BJ (cell line): ENCODE results near the gene PRKCA. TPM values are rescaled to one million over a fixed set of nuclear protein-coding genes. Genes with fewer than 3 reads are reported as not detected.
"Not testable (repeated sequence)": the region's sequence is repeated elsewhere in the genome, so short reads cannot be mapped to it uniquely, and the experiment has no call there.

Experiments
- CTCF ChIA-PET: fragments of 350-600 bp; formaldehyde crosslinking; extraction: SDS; loops from one replicate; lab custom pipeline; 2021; ENCODE audit warnings: antibody characterized with exemption, inconsistent platforms; lab: Yijun Ruan, JAX
- POLR2A ChIA-PET: fragments of 300-600 bp; sonication (Branson Sonifier 250); formaldehyde crosslinking; extraction: SDS; loops from one replicate; lab custom pipeline; 2021; ENCODE audit warnings: antibody characterized with exemption; lab: Charles Lee
- DNase-seq: peaks from one replicate; pipeline ENCODE4 v3.0.0-alpha.2; 2011; ENCODE audit warnings: low read depth
- H3K27me3 ChIP-seq: 2 replicates; pipeline ENCODE4 v1.6.0; 2011; ENCODE audit warnings: low read length; ENCODE audit not compliant: control insufficient read depth, insufficient read depth
- H3K36me3 ChIP-seq: 2 replicates; pipeline ENCODE4 v1.5.1; 2011; ENCODE audit warnings: low read length; ENCODE audit not compliant: control insufficient read depth, insufficient read depth
- H3K4me3 ChIP-seq: 2 replicates; pipeline ENCODE4 v1.5.1; 2011; ENCODE audit warnings: low read depth, mild to moderate bottlenecking, control low read depth, low read length
- polyA plus RNA-seq: library from polyadenylated mRNA; depleted of rRNA; stranded (reverse); fragments of >200 nt; gene quantifications from 2 replicates; pipeline ENCODE4 v1.2.3, GENCODE V29; 2011
- TF ChIP-seq, protein P1 (sequence below): IDR thresholded peaks from 2 replicates; pipeline ENCODE4 v1.5.1; 2011; ENCODE audit warnings: low read depth, mild to moderate bottlenecking, control low read depth, inconsistent platforms, low read length, moderate library complexity; ENCODE audit not compliant: insufficient read depth

Gene PRKCA
- polyA plus RNA-seq, 1 experiment = 38.7 TPM

DNA sequence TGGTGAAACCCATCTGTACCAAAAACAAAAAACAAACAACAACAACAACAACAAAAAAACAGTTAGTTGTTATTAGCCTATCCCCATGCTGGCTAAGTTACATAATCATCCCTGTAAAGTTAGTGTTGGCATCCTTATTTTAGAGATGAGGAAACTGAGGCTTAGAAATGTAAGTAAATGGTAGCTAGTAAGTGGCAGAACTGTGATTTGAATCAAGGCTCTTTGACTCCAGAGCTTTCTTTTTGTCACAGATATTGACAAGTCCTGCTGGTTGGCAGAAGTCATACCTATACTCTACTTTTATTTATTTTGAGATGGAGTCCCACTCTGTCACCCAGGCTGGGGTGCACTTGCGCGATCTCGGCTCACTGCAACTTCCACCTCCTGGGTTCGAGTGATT, 42.1 kb downstream of the PRKCA start:
- CTCF ChIA-PET = interaction anchor here (1.2 to 1.4 kb wide), 3 partner anchors 13 to 28 kb away, joined by 3 to 4 read pairs (median 4); no protein-coding TSS in a partner anchor

DNA sequence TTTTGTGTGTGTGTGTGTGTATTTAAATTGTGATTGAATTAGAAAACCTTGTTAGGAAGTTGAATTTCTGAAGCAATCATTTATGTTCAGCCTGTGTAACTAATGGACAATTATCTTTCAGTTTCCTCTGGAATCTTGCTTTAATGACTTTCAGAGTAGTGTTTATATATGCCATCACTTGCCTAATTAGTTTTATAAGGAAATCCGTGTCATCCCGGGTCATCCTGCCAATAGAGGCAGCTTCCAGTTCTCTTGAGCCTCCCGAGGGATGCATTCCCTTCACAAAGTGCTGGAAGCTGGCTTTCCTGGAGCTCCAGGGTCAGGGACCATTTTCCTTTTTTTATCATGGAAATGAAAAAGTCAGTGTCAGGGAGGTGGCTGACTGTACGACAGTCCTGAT, 42.9 kb downstream of the PRKCA start:
- CTCF ChIA-PET = interaction anchor here (0.6 to 1.4 kb wide), 3 partner anchors 14 to 143 kb away, joined by 3 to 4 read pairs (median 4); no protein-coding TSS in a partner anchor
- Histone ChIP-seq H3K27me3 (no peaks in the 10 kb centered on the region), H3K36me3 (no peaks in the 10 kb centered on the region), H3K4me3 (no peak overlapping the region)
- DNase-seq = no peak
- POLR2A ChIA-PET = no interaction called here
- TF ChIP-seq, protein P1, sequence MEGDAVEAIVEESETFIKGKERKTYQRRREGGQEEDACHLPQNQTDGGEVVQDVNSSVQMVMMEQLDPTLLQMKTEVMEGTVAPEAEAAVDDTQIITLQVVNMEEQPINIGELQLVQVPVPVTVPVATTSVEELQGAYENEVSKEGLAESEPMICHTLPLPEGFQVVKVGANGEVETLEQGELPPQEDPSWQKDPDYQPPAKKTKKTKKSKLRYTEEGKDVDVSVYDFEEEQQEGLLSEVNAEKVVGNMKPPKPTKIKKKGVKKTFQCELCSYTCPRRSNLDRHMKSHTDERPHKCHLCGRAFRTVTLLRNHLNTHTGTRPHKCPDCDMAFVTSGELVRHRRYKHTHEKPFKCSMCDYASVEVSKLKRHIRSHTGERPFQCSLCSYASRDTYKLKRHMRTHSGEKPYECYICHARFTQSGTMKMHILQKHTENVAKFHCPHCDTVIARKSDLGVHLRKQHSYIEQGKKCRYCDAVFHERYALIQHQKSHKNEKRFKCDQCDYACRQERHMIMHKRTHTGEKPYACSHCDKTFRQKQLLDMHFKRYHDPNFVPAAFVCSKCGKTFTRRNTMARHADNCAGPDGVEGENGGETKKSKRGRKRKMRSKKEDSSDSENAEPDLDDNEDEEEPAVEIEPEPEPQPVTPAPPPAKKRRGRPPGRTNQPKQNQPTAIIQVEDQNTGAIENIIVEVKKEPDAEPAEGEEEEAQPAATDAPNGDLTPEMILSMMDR = no peak

More for the DNA sequence above, 42.1 kb downstream of the PRKCA start:
- no peaks in the 10 kb centered on the region for H3K27me3 ChIP-seq
- no peaks in the 10 kb centered on the region for H3K36me3 ChIP-seq
- TF ChIP-seq, protein P1 = no peak
- POLR2A ChIA-PET = no interaction called here
- H3K4me3 ChIP-seq = no peak overlapping the region
- DNase-seq = no peak

DNA sequence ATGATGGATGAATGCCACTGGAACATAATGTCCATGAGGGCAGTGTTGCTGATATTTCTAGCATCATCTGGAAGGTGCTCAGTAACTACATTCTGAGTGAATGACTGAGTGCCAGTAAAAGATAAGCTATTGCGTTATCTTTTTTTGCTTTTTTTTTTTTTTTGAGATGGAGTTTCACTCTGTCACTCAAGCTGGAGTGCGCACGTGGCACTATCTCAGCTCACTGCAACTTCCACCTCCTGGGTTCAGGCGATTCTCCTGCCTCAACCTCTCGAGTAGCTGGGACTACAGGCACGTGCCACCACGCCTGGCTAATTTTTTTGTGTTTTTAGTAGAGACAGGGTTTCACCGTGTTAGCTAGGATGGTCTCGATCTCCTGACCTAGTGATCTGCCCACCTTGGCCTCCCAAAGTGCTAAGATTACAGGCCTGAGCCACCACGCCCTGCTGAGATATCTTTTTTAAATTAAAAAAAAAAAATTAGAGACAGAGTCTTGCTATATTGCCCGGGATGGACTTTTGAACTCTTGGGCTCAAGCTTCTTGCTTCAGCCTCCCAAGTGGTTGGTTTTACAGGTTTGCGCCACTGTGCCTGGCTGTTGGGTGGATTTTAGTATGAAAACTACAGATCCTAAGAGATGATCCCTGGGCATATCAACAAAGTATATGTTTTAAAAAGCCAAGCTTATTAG, 43.7 kb downstream of the PRKCA start:
- DNase-seq, POLR2A ChIA-PET, H3K4me3 ChIP-seq, H3K36me3 ChIP-seq, H3K27me3 ChIP-seq: not testable (repeated sequence)
- CTCF ChIA-PET = interaction anchor here (1.4 kb wide), 1 partner anchor 16 kb away, joined by 4 read pairs; no protein-coding TSS in a partner anchor

DNA sequence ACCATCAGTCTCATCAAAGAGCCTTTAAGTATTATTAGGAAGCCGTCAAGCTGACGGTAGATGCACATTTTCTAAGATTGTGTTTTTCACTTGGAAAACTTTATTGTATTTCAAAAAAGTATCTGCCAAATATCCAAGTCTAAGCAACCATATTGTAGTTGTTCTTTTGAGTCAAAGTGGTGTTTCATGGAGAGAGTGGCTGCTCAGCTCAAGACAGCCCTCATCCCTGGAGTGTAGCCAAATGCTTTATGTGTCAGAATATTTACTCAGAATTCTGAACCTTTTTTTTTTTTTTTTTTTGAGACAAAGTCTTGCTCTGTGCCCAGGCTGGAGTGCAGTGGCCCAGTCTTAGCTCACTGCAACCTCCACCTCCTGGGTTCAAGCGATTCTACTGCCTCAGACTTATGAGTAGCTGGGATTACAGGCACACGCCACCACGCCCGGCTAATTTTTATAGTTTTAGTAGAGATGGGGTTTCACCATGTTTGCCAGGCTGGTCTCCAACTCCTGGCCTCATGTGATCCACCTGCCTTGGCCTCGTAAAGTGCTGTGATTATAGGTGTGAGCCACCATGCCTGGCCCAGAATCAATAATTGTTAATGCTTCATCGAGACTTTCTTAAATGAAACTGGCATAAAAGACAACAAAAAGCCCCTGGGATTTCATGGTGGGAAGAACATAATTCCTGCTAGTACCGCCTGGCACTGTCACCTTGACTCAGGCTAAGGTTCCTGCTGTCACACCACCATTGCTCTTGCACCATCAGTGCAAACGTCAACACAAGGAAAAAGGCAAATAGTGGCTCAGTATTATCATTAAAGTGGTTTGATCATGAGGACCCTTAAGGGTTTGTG, 45.5 kb downstream of the PRKCA start:
- Histone ChIP-seq H3K4me3 (no peak overlapping the region), H3K27me3 (no peaks in the 10 kb centered on the region), H3K36me3 (no peaks in the 10 kb centered on the region)
- DNase-seq = no peak
- TF ChIP-seq, protein P1 = no peak
- ChIA-PET CTCF (interaction anchor here (0.6 to 1.3 kb wide), 2 partner anchors 9 to 18 kb away, joined by 3 to 4 read pairs; no protein-coding TSS in a partner anchor), POLR2A (no interaction called here)

DNA sequence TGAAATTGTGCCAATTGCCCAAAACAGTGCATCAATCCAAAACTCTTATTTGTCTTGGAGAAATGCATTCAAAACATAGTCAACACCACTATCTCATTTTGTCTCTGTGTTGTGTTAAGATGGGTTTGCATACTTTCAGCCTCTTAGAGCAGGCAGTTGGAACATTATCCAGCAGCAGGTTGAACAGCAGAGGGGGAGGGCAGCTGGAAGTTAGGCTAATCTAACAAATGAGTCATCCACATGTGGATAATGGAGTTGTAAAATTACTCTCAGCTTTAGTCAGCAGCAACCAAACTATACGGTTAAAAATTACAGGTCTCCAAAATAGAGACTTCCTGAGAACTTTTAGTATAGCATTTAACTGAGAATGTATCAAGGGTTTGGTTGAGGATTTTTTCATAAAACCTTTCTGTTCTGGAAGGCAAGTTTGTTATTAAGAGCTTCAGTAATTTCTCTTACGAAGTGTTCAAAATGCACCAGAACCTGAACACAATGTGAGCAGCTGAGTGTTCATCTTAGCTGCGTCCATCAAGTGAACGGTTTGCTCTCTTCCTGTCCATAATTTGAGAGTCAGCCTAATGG, 46.3 kb downstream of the PRKCA start:
- no peak overlapping the region for H3K4me3 ChIP-seq
- no peaks in the 10 kb centered on the region for H3K36me3 ChIP-seq
- POLR2A ChIA-PET = no interaction called here
- TF ChIP-seq, protein P1 = no peak
- DNase-seq = peak; percentile 39
- CTCF ChIA-PET = interaction anchor here (0.6 to 1.3 kb wide), 3 partner anchors 10 to 27 kb away, joined by 3 to 4 read pairs (median 3); no protein-coding TSS in a partner anchor
- H3K27me3 ChIP-seq = no peaks in the 10 kb centered on the region
